ENCODE results near the gene LRRC70. TPM values are rescaled to one million over a fixed set of nuclear protein-coding genes. Genes with fewer than 3 reads are reported as not detected.
"Not testable (repeated sequence)": the region's sequence is repeated elsewhere in the genome, so short reads cannot be mapped to it uniquely, and the experiment has no call there.

LRRC70 gene
- total RNA-seq, 4 donors from 2014 or later = 0.54 to 10.1 (median 3.5) TPM

GRCh38 chr5:62558941-62559340 lies 19.7 kb upstream of the LRRC70 start:
- Histone ChIP-seq H3K36me3 (peaks cover 0 to 63% of the 10 kb centered on the region in 2 donors), H3K4me3 (no peak overlapping the region), H3K9me3 (no peaks in the 10 kb centered on the region), H3K4me1 (no peaks in the 10 kb centered on the region), H3K27ac (no peak overlapping the region), H3K27me3 (no peaks in the 10 kb centered on the region)
- TF ChIP-seq POLR2A (IDR thresholded peaks at IDR 0.05) = no peak
- TF ChIP-seq, protein P1, sequence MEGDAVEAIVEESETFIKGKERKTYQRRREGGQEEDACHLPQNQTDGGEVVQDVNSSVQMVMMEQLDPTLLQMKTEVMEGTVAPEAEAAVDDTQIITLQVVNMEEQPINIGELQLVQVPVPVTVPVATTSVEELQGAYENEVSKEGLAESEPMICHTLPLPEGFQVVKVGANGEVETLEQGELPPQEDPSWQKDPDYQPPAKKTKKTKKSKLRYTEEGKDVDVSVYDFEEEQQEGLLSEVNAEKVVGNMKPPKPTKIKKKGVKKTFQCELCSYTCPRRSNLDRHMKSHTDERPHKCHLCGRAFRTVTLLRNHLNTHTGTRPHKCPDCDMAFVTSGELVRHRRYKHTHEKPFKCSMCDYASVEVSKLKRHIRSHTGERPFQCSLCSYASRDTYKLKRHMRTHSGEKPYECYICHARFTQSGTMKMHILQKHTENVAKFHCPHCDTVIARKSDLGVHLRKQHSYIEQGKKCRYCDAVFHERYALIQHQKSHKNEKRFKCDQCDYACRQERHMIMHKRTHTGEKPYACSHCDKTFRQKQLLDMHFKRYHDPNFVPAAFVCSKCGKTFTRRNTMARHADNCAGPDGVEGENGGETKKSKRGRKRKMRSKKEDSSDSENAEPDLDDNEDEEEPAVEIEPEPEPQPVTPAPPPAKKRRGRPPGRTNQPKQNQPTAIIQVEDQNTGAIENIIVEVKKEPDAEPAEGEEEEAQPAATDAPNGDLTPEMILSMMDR (IDR thresholded peaks at IDR 0.05) = no peak
- TF ChIP-seq POLR2AphosphoS5 (IDR thresholded peaks at IDR 0.05) = no peak
- no peak for TF ChIP-seq EP300 (IDR thresholded peaks at IDR 0.05)
- 82 to 88% methylated on average over 3 of the region's 3 CpGs for WGBS, 2 donors (ENCODE audit: low coverage in 1 of 2)
- no peak for ATAC-seq

GRCh38 chr5:62560786-62561185 lies 17.8 kb upstream of the LRRC70 start:
- ATAC-seq = no peak
- Histone ChIP-seq H3K9me3 (peaks cover 0 to 3% (median 0%) of the 10 kb centered on the region in 3 donors), H3K27me3 (no peaks in the 10 kb centered on the region), H3K4me3 (no peak overlapping the region), H3K27ac (no peak overlapping the region), H3K4me1 (no peaks in the 10 kb centered on the region), H3K36me3 (peaks cover 0 to 58% of the 10 kb centered on the region in 2 donors)
- 100% methylated on average over 1 of the region's 1 CpG for WGBS, 2 donors (ENCODE audit: low coverage in 1 of 2)
- TF ChIP-seq POLR2A (IDR thresholded peaks at IDR 0.05) = no peak
- no peak for TF ChIP-seq EP300 (IDR thresholded peaks at IDR 0.05)
- TF ChIP-seq, protein P1 (IDR thresholded peaks at IDR 0.05) = no peak
- no peak for TF ChIP-seq POLR2AphosphoS5 (IDR thresholded peaks at IDR 0.05)

GRCh38 chr5:62561896-62562295 lies 16.7 kb upstream of the LRRC70 start:
- TF ChIP-seq POLR2AphosphoS5 (IDR thresholded peaks at IDR 0.05) = no peak
- TF ChIP-seq EP300 (IDR thresholded peaks at IDR 0.05) = no peak
- TF ChIP-seq POLR2A (IDR thresholded peaks at IDR 0.05) = no peak
- TF ChIP-seq, protein P1 (IDR thresholded peaks at IDR 0.05) = no peak
- Histone ChIP-seq H3K4me1 (no peaks in the 10 kb centered on the region), H3K36me3 (peaks cover 0 to 63% of the 10 kb centered on the region in 2 donors), H3K9me3 (peaks cover 0 to 15% (median 0%) of the 10 kb centered on the region in 3 donors), H3K27ac (no peak overlapping the region), H3K27me3 (no peaks in the 10 kb centered on the region), H3K4me3 (no peak overlapping the region)
- WGBS, 2 donors (ENCODE audit: low coverage in 1 of 2) = 88 to 100% methylated on average over 1 of the region's 1 CpG
- ATAC-seq = no peak

DNA sequence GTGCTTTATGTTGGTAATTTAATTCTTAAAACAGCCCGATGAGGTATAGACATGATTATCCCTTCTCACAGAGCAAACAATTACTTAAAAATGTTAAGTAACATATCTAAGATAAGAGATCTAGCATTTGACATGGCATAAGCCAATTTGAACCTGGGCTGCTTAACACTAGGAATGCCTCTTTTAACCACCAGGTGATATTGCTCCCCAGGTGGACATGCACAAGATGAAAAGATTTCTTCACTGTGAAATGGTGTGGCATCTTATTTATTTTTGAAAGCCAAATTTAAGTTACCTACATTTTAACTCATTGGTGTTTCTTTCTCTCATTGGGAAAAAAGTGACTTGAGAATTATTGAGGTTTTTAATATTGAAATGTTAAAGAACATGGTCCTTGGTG lies 15.8 kb upstream of the LRRC70 start:
- H3K4me1 ChIP-seq = no peaks in the 10 kb centered on the region
- no peaks in the 10 kb centered on the region for H3K27me3 ChIP-seq
- H3K36me3 ChIP-seq = peaks cover 0 to 62% of the 10 kb centered on the region in 2 donors
- no peak for ATAC-seq
- no peak overlapping the region for H3K27ac ChIP-seq
- 100% methylated on average over 1 of the region's 1 CpG for WGBS, 2 donors (ENCODE audit: low coverage in 1 of 2)
- TF ChIP-seq POLR2AphosphoS5 (IDR thresholded peaks at IDR 0.05) (no peak), POLR2A (IDR thresholded peaks at IDR 0.05) (no peak)
- H3K4me3 ChIP-seq = no peak overlapping the region
- H3K9me3 ChIP-seq = peaks cover 0 to 22% (median 0%) of the 10 kb centered on the region in 3 donors

DNA sequence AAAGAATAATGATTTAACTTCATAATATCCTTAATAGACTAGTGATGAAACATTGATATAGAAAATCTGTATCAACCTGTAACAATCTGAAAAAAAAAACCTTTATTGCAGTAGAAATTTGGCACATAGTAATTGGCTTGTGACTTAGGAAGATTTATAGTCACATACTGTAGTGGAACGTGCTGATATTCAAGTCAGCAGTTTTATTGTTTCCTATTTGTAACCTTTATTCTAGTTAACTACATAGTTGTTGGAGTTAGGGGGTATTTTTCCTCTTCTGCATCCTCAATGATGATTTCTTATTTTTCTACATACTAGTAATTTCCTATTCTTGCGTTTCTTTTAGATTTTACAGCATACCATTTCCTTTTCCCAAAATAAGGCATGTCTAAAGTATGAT lies 14.5 kb upstream of the LRRC70 start:
- no peak overlapping the region for H3K27ac ChIP-seq
- H3K9me3 ChIP-seq = peaks cover 0 to 25% (median 0%) of the 10 kb centered on the region in 3 donors
- H3K4me3 ChIP-seq = no peak overlapping the region
- no peaks in the 10 kb centered on the region for H3K4me1 ChIP-seq
- 75 to 91% methylated on average over 2 of the region's 2 CpGs for WGBS, 2 donors (ENCODE audit: low coverage in 1 of 2)
- no peak for ATAC-seq
- H3K27me3 ChIP-seq = no peaks in the 10 kb centered on the region
- TF ChIP-seq POLR2A (IDR thresholded peaks at IDR 0.05) (no peak), POLR2AphosphoS5 (IDR thresholded peaks at IDR 0.05) (no peak), EP300 (IDR thresholded peaks at IDR 0.05) (no peak)
- TF ChIP-seq, protein P1 (IDR thresholded peaks at IDR 0.05) = no peak
- H3K36me3 ChIP-seq = peaks cover 0 to 65% of the 10 kb centered on the region in 2 donors

- H3K27me3 ChIP-seq, ATAC-seq, H3K4me1 ChIP-seq, H3K4me3 ChIP-seq, H3K27ac ChIP-seq: not testable (repeated sequence)
- H3K36me3 ChIP-seq = peaks cover 0 to 49% of the 10 kb centered on the region in 2 donors
- H3K9me3 ChIP-seq = peaks cover 0 to 25% (median 0%) of the 10 kb centered on the region in 3 donors
- 67% methylated on average over 3 of the region's 3 CpGs for WGBS, 2 donors (ENCODE audit: low coverage in 1 of 2)
Observed at GRCh38 chr5:62565740-62566139, 12.9 kb upstream of the LRRC70 start.
